ENCODE data around the gene MPRIP. TPM values are rescaled to one million over a fixed set of nuclear protein-coding genes. Genes with fewer than 3 reads are reported as not detected.
A peak's percentile ranks its signal among the peaks of the same experiment; 100 is the strongest.
"Not testable (repeated sequence)": the region's sequence is repeated elsewhere in the genome, so short reads cannot be mapped to it uniquely, and the experiment has no call there.

MPRIP gene
- total and polyA plus RNA-seq, 3 experiments from 2014 or later: 40.3 to 184 (median 174) TPM

DNA sequence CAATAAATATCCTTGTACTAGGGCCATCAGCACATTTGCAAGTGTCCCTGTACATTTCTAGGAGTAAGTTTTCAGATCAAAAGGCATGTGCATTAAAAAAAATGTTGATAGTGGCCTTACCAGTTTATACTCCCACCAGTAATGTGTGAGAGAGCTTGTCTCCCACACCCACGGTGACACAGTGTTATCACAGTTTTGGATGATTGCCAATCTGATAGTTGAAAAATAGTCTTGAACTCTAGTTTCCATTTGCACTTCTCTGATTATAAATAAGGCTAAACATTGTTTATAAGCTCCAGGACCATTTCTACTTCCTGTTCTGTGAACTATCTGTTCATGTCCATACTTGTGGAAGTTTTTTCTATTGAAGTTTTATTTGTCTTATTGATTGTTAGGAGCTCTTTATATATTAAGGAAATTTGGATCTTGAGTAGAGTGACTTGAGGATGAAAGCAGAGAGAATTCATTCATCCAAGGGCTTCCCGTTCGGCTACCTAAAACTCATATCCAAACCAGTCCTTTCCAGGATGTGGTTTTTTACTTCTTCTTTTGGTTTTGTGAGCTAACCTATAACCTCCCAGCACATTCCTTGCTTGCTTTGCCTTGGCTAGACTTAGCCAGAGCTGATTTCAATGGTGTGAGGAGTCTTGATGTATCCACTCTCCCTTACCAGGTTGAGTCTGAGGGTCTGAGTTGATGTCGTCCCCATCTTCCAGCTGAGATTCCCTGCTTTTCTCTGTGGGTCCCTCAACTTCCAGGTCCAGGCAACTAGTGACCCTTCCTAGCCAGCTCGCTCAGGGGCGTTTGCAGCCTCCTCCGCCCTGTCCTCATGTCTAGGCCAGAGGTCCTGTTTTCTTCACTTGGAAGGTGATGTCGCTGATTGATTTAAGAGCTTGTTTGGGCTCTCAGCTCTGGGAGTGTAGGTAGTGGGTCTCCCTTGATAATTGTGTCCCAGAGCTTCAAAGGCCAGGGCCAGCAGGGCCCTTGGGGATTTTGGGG, 25.8 kb upstream of the MPRIP start:
- not testable (repeated sequence) for H3K4me3 ChIP-seq (ENCODE audit: low read length); H3K27me3 Mint-ChIP-seq; H3K27me3 ChIP-seq (ENCODE audit: insufficient read depth, low read length, poor library complexity, severe bottlenecking); H3K36me3 ChIP-seq (ENCODE audit: insufficient read depth, low read length); H3K9me3 Mint-ChIP-seq; H3K36me3 Mint-ChIP-seq; H3K27ac ChIP-seq (ENCODE audit: low read depth, low read length); H3K9me3 ChIP-seq (ENCODE audit: low read length)
- peaks cover 26% of the 10 kb centered on the region for H3K4me1 ChIP-seq (ENCODE audit: insufficient read depth, low read length)
- peak overlapping the region; percentile 49 to 82 (median 69) for H3K27ac Mint-ChIP-seq
- POLR2A ChIA-PET: interaction anchor here (0.6 kb wide), 1 partner anchor 12 kb away, joined by 4 read pairs; no protein-coding TSS in a partner anchor
- peaks cover 34 to 42% (median 39%) of the 10 kb centered on the region in 3 donors for H3K4me1 Mint-ChIP-seq
- H3K4me3 Mint-ChIP-seq: peak overlapping the region in 4 of 7 donors; percentile 13 to 35 (median 24)
- CTCF ChIA-PET: interaction anchor here (1.0 kb wide), 1 partner anchor 427 kb away, joined by 3 read pairs; no protein-coding TSS in a partner anchor
- DNase-seq: peak in 1 of 5 donors; percentile 49

DNA sequence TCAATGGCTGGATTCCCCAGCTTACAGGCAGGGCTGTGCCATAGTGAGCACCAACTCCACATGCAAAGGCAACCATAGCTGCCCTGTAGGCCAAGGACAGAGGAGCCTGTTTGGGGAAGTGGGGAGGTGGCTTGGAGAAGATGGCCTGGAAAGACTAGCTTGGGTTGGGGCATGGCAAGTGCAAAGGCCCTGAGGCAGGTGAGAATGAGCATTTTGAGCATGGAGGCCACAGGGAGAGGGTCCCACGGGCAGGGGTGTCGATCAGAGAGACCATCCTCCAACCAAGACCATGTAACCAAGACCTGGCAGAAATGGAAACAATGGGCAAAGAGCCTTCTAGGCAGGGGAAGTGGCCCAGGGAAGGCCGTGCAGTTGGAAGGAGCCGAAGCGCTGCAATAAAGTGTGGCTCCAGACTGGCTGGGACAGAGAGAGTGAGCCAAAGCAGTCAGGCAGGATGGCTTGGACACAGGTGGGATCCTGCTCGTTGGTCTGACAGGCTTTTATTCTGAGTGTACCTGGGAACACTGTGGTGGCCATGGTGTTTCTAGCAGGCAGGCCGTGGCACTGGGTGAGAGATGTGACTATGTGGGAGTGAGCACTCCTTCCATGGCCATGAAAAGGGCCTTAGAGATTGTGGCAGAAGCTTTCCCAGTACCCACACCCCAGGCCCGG, 24.8 kb upstream of the MPRIP start:
- no peaks in the 10 kb centered on the region for H3K27me3 Mint-ChIP-seq
- POLR2A ChIA-PET: no interaction called here
- no peaks in the 10 kb centered on the region for H3K9me3 Mint-ChIP-seq
- no peaks in the 10 kb centered on the region for H3K9me3 ChIP-seq (ENCODE audit: low read length)
- H3K27me3 ChIP-seq (ENCODE audit: insufficient read depth, low read length, poor library complexity, severe bottlenecking): no peaks in the 10 kb centered on the region
- no peaks in the 10 kb centered on the region for H3K36me3 Mint-ChIP-seq
- no peak for DNase-seq
- H3K4me3 ChIP-seq (ENCODE audit: low read length): no peak overlapping the region
- H3K27ac Mint-ChIP-seq: peak overlapping the region in 5 of 8 donors; percentile 29 to 93 (median 70)
- CTCF ChIA-PET: interaction anchor here (1.0 kb wide), 1 partner anchor 428 kb away, joined by 3 read pairs; no protein-coding TSS in a partner anchor
- peaks cover 34 to 42% (median 39%) of the 10 kb centered on the region in 3 donors for H3K4me1 Mint-ChIP-seq
- H3K4me1 ChIP-seq (ENCODE audit: insufficient read depth, low read length): peaks cover 26% of the 10 kb centered on the region
- H3K27ac ChIP-seq (ENCODE audit: low read depth, low read length): no peak overlapping the region
- H3K4me3 Mint-ChIP-seq: no peak overlapping the region
- H3K36me3 ChIP-seq (ENCODE audit: insufficient read depth, low read length): no peaks in the 10 kb centered on the region

DNA sequence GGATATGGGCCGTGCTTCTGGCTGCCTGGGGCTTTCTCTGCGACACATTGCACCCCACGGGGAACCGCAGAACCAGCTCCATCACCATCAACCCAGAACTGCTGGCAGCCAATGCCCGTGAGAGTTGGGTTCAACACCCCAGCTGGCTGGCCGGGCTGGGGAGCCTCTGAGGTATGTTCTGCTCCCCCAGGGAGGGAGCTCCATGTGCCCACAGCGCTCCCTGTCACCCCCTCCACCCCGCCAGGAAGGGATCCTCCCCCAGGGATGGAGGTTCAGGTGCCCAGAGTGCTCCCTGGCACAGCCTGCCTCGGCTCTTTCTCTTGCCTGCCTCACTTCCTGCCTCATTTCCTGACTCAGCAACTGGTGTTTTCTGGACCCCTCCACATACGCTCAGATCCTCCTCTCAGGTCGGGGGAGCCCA, 24.2 kb upstream of the MPRIP start:
- H3K4me1 Mint-ChIP-seq: peaks cover 34 to 42% (median 39%) of the 10 kb centered on the region in 3 donors
- Histone ChIP-seq H3K4me3 (ENCODE audit: low read length) (no peak overlapping the region), H3K27me3 (ENCODE audit: insufficient read depth, low read length, poor library complexity, severe bottlenecking) (no peaks in the 10 kb centered on the region), H3K27ac (ENCODE audit: low read depth, low read length) (no peak overlapping the region), H3K4me1 (ENCODE audit: insufficient read depth, low read length) (peaks cover 26% of the 10 kb centered on the region), H3K9me3 (ENCODE audit: low read length) (no peaks in the 10 kb centered on the region), H3K36me3 (ENCODE audit: insufficient read depth, low read length) (no peaks in the 10 kb centered on the region)
- peak overlapping the region in 2 of 7 donors; percentile 41 to 61 for H3K4me3 Mint-ChIP-seq
- H3K27ac Mint-ChIP-seq: peak overlapping the region in 5 of 8 donors; percentile 63 to 96 (median 79)
- CTCF ChIA-PET: no interaction called here
- no peaks in the 10 kb centered on the region for H3K36me3 Mint-ChIP-seq
- no peaks in the 10 kb centered on the region for H3K27me3 Mint-ChIP-seq
- no peak for DNase-seq
- no peaks in the 10 kb centered on the region for H3K9me3 Mint-ChIP-seq
- POLR2A ChIA-PET: no interaction called here

DNA sequence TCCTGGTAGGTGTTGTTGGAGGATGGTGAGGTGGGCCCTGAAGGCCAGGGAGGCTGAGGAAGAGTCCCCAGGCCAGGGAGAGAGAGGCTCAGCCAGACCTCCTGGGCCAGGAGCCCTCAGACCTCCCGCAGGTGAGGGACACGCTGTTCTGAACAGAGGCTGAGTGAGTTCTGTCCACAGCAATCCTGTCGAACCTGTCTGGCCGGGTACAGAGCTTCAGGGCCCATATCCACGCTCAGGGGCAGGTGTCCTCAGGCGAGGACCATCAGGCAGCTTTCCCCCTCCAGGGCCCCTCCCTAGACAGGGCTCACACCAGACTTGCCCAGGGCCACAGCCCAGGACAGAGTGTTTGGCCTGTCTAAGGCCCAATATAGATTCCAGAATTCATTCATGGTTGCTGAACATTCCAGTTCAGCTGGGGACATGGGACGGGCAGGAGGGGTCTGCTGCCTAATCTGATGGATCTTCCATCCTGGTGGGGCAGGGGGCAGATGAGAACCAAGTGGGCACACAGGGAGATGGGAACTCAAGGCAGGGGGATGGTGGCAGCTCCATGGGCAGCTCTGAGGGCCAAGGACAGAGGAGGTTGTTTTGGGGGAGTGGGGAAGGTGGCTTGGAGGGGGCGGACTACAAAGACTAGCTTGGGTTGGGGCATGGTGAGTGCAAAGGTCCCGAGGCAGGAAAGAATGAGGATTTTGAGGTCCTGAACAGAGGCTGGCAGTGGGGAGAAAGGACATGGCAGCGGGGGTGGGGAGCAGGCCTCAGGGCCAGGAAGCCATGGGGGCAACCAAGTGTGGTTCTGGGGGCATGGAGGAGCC, 23.4 kb upstream of the MPRIP start:
- peak in 1 of 5 donors; percentile 22 for DNase-seq
- H3K27me3 ChIP-seq (ENCODE audit: insufficient read depth, low read length, poor library complexity, severe bottlenecking): no peaks in the 10 kb centered on the region
- no peaks in the 10 kb centered on the region for H3K9me3 ChIP-seq (ENCODE audit: low read length)
- no peak overlapping the region for H3K4me3 ChIP-seq (ENCODE audit: low read length)
- no peak overlapping the region for H3K27ac ChIP-seq (ENCODE audit: low read depth, low read length)
- no peaks in the 10 kb centered on the region for H3K36me3 ChIP-seq (ENCODE audit: insufficient read depth, low read length)
- Mint-ChIP-seq H3K27ac (peak overlapping the region in 3 of 8 donors; percentile 47 to 72 (median 54)), H3K27me3 (no peaks in the 10 kb centered on the region), H3K4me3 (no peak overlapping the region), H3K9me3 (no peaks in the 10 kb centered on the region), H3K36me3 (no peaks in the 10 kb centered on the region), H3K4me1 (peaks cover 34 to 42% (median 39%) of the 10 kb centered on the region in 3 donors)
- H3K4me1 ChIP-seq (ENCODE audit: insufficient read depth, low read length): peaks cover 26% of the 10 kb centered on the region
- CTCF ChIA-PET: no interaction called here
- POLR2A ChIA-PET: no interaction called here

DNA sequence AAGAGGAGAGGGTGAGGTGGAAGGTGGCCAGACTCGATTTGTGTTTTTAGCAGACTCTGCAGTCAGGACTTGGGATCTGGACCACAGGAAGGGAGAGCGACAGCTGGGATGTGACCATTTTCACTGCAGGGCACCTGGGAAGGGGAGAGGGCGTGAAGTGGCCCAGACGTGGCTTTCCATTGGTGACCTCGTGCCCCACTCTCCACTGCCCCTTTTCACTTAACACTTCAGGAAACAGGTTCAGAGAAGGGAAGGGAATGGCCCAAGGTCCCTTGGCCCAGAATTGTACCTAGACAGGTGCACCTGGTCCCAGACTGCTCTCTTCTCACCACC, 22.9 kb upstream of the MPRIP start:
- POLR2A ChIA-PET: no interaction called here
- Mint-ChIP-seq H3K36me3 (no peaks in the 10 kb centered on the region), H3K27me3 (no peaks in the 10 kb centered on the region), H3K4me3 (no peak overlapping the region), H3K27ac (peak overlapping the region in 1 of 8 donors; percentile 6), H3K9me3 (no peaks in the 10 kb centered on the region), H3K4me1 (peaks cover 34 to 42% (median 39%) of the 10 kb centered on the region in 3 donors)
- H3K4me1 ChIP-seq (ENCODE audit: insufficient read depth, low read length): peaks cover 26% of the 10 kb centered on the region
- no peaks in the 10 kb centered on the region for H3K9me3 ChIP-seq (ENCODE audit: low read length)
- no peaks in the 10 kb centered on the region for H3K27me3 ChIP-seq (ENCODE audit: insufficient read depth, low read length, poor library complexity, severe bottlenecking)
- DNase-seq: peak in 1 of 5 donors; percentile 1
- no peak overlapping the region for H3K27ac ChIP-seq (ENCODE audit: low read depth, low read length)
- no peaks in the 10 kb centered on the region for H3K36me3 ChIP-seq (ENCODE audit: insufficient read depth, low read length)
- no peak overlapping the region for H3K4me3 ChIP-seq (ENCODE audit: low read length)
- CTCF ChIA-PET: no interaction called here

DNA sequence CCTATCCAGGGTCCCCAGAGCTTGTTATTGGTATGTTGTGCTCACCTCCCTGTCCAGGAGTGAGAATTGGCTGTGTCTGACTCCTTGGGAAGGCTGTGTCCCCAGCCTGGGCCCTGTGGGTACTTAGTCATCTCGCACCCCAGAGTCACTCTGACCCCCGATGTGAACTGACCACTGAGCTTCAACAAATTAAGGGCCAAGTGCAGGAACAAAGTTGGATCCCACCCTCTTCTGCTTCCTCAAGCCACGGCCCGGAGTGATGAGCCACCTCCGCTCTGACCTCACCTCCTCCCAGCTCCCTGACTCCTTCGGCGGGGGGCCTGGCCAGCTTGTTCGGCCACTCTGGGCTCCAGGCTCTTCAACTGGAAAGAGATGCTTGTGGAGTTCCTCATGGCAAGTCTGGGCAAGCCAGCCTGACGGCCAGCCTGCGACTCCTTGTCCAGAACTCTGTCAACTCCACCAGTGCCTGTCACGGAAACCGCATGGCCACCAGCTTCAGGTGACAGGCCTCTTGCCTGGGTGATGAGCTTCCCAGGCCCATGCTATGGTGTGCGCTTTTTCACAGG, 22.3 kb upstream of the MPRIP start:
- H3K4me1 Mint-ChIP-seq: peaks cover 30 to 36% (median 34%) of the 10 kb centered on the region in 3 donors
- H3K36me3 ChIP-seq (ENCODE audit: insufficient read depth, low read length): no peaks in the 10 kb centered on the region
- no peaks in the 10 kb centered on the region for H3K36me3 Mint-ChIP-seq
- no peak overlapping the region for H3K27ac ChIP-seq (ENCODE audit: low read depth, low read length)
- ChIA-PET POLR2A (no interaction called here), CTCF (no interaction called here)
- H3K4me1 ChIP-seq (ENCODE audit: insufficient read depth, low read length): peaks cover 26% of the 10 kb centered on the region
- no peaks in the 10 kb centered on the region for H3K27me3 ChIP-seq (ENCODE audit: insufficient read depth, low read length, poor library complexity, severe bottlenecking)
- H3K4me3 Mint-ChIP-seq: no peak overlapping the region
- H3K9me3 ChIP-seq (ENCODE audit: low read length): no peaks in the 10 kb centered on the region
- peak in 1 of 5 donors; percentile 9 for DNase-seq
- H3K9me3 Mint-ChIP-seq: no peaks in the 10 kb centered on the region
- no peak overlapping the region for H3K4me3 ChIP-seq (ENCODE audit: low read length)
- H3K27ac Mint-ChIP-seq: peak overlapping the region in 3 of 8 donors; percentile 6 to 77 (median 27)
- H3K27me3 Mint-ChIP-seq: no peaks in the 10 kb centered on the region

DNA sequence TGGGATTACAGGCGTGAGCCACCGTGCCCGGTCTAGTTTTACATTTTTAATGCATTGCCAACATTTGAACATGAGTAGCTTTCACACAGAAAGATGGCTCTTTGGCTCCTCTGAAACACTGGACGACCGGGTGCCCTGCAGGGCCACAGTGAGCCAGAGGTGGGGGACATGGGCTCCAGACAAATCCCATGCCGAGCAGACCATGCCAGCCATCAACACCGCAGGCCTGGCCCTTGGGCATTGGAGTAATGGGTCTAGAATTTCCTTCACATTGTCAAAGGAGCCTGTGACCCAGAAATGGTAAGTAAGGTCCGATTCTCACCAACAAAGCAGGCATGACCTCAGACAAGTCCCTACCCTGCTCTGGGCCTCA, 21.4 kb upstream of the MPRIP start:
- no peak for DNase-seq
- Histone ChIP-seq H3K4me3 (ENCODE audit: low read length) (no peak overlapping the region), H3K4me1 (ENCODE audit: insufficient read depth, low read length) (peaks cover 20% of the 10 kb centered on the region), H3K27ac (ENCODE audit: low read depth, low read length) (no peak overlapping the region), H3K9me3 (ENCODE audit: low read length) (no peaks in the 10 kb centered on the region), H3K27me3 (ENCODE audit: insufficient read depth, low read length, poor library complexity, severe bottlenecking) (no peaks in the 10 kb centered on the region), H3K36me3 (ENCODE audit: insufficient read depth, low read length) (no peaks in the 10 kb centered on the region)
- Mint-ChIP-seq H3K4me1 (peaks cover 22 to 28% (median 26%) of the 10 kb centered on the region in 3 donors), H3K36me3 (no peaks in the 10 kb centered on the region), H3K27ac (no peak overlapping the region), H3K4me3 (no peak overlapping the region), H3K27me3 (no peaks in the 10 kb centered on the region), H3K9me3 (no peaks in the 10 kb centered on the region)
- POLR2A ChIA-PET: no interaction called here
- CTCF ChIA-PET: no interaction called here

Data from CD8-positive, alpha-beta memory T cell (primary cell).